K562 (cell line): Measurements from ENCODE around the gene COL7A1. TPM values are rescaled to one million over a fixed set of nuclear protein-coding genes. Genes with fewer than 3 reads are reported as not detected.

Experiments
- ATAC-seq: fragments of 200-7000 bp; cut with Tn5 transposase; 3 replicates; pipeline ENCODE4 v1.9.1; 2020; ENCODE audit warnings: moderate library complexity
- BruUV-seq: library from RNA; stranded (reverse); fragments of 400-500 nt; replicated peaks from 2 replicates; lab custom pipeline; 2021; lab: Mats Ljungman, UMichigan
- CTCF ChIA-PET: fragments of 300-600 bp; formaldehyde crosslinking; extraction: SDS; loops from one replicate; lab custom pipeline; 2021; ENCODE audit warnings: low intra/inter-chr PET ratio; lab: Yijun Ruan, JAX
- POLR2A ChIA-PET: fragments of 300-600, 350-650 bp; sonication (Branson Sonifier 250); formaldehyde crosslinking; extraction: SDS; loops from one replicate; lab custom pipeline; 2021; ENCODE audit warnings: antibody characterized with exemption, inconsistent platforms; lab: Yijun Ruan, JAX
- DNase-seq, 4 experiments: peaks; one replicate each; pipeline versions ENCODE4 v3.0.0 to v3.0.0-alpha.2; 2011 to 2018; ENCODE audit warnings: low spot score in 3 of 4, mixed read lengths in 3 of 4; ENCODE audit errors: extremely low read depth in 1 of 4
- FAIRE-seq: peaks from 2 replicates; lab custom pipeline; 2011; peaks lifted over from hg19 to GRCh38; lab: Jason Lieb, UNC
- H2AFZ ChIP-seq: 2 replicates; pipeline ENCODE4 v1.6.0; 2011; ENCODE audit warnings: low read depth, low read length, control low read depth, inconsistent platforms
- H3K27ac ChIP-seq: fragments of 200-600 bp; 3 replicates; pipeline ENCODE4 v1.8.0; 2011; ENCODE audit warnings: low read depth, mild to moderate bottlenecking, control low read depth, inconsistent platforms, low read length, moderate library complexity, mixed read lengths; ENCODE audit errors: extremely low read depth
- H3K27me3 ChIP-seq, 2 experiments: fragments of 300-600 bp in 1 of 2; 2 replicates in 1 of 2; 3 replicates in 1 of 2; pipeline versions ENCODE4 v1.6.0 to v1.8.0; 2011; ENCODE audit warnings: inconsistent platforms in 2 of 2, low read length in 2 of 2, mild to moderate bottlenecking in 1 of 2, mixed read lengths in 1 of 2, moderate library complexity in 1 of 2; ENCODE audit not compliant: control insufficient read depth in 2 of 2, insufficient read depth in 2 of 2
- H3K36me3 ChIP-seq: fragments of 300-600 bp; 3 replicates; pipeline ENCODE4 v1.8.0; 2011; ENCODE audit warnings: mild to moderate bottlenecking, low read length, inconsistent platforms; ENCODE audit not compliant: control insufficient read depth, insufficient read depth
- H3K4me1 ChIP-seq, 2 experiments: fragments of 200-600 bp in 1 of 2; replicated peaks in 1 of 2; 2 replicates in 1 of 2; 3 replicates in 1 of 2; pipeline versions ENCODE4 v1.5.1 to v1.8.0; 2011; ENCODE audit warnings: inconsistent platforms in 2 of 2, low read length in 2 of 2, mild to moderate bottlenecking in 1 of 2, mixed read lengths in 1 of 2, moderate library complexity in 1 of 2; ENCODE audit not compliant: control insufficient read depth in 2 of 2, insufficient read depth in 2 of 2
- H3K4me2 ChIP-seq: 2 replicates; pipeline ENCODE4 v1.6.1; 2011; ENCODE audit warnings: low read length, control low read depth, inconsistent platforms, mixed read lengths; ENCODE audit not compliant: insufficient read depth
- H3K4me3 ChIP-seq: fragments of 200-600 bp; sonication (generic), shearing (Covaris generic); 2 replicates; pipeline ENCODE4 v1.5.1; 2016; ENCODE audit warnings: control low read depth, inconsistent platforms
- H3K79me2 ChIP-seq: fragments of 200-600 bp; 3 replicates; pipeline ENCODE4 v1.8.0; 2011; ENCODE audit warnings: low read length, inconsistent platforms; ENCODE audit not compliant: control insufficient read depth, insufficient read depth
- H3K9ac ChIP-seq, 2 experiments: 2 replicates each; pipeline versions ENCODE4 v1.6.0 to v1.6.1; 2011; ENCODE audit warnings: low read depth in 2 of 2, low read length in 2 of 2, control low read depth in 1 of 2, inconsistent platforms in 1 of 2, mild to moderate bottlenecking in 1 of 2, mixed read lengths in 1 of 2; ENCODE audit not compliant: insufficient read depth in 1 of 2
- H3K9me1 ChIP-seq: one replicate; pipeline ENCODE4 v1.6.0; 2011; ENCODE audit warnings: inconsistent platforms, mild to moderate bottlenecking, low read length, moderate library complexity; ENCODE audit not compliant: control insufficient read depth, insufficient read depth
- H3K9me3 ChIP-seq: replicated peaks from 2 replicates; pipeline ENCODE4 v1.5.1; 2011; ENCODE audit warnings: low read depth, low read length, inconsistent platforms; ENCODE audit not compliant: control insufficient read depth, insufficient read depth
- H4K20me1 ChIP-seq: replicated peaks from 2 replicates; pipeline ENCODE4 v1.6.1; 2011; ENCODE audit warnings: low read length, inconsistent platforms, mixed read lengths; ENCODE audit not compliant: control insufficient read depth, insufficient read depth
- CTCF ChIP-seq, 3 experiments: IDR thresholded peaks in 2 of 3; conservative IDR thresholded peaks in 1 of 3; 2 replicates each; pipeline ENCODE4 v1.5.1; 2011 to 2012; ENCODE audit warnings: low read length in 3 of 3, mild to moderate bottlenecking in 3 of 3, control low read depth in 2 of 3, improper control_type of control experiment in 1 of 3, inconsistent platforms in 1 of 3, low read depth in 1 of 3, mixed read lengths in 1 of 3, moderate library complexity in 1 of 3; ENCODE audit not compliant: insufficient read depth in 2 of 3
- E2F8 ChIP-seq: fragments of 450-650 bp; IDR thresholded peaks from 2 replicates; pipeline ENCODE4 v1.7.1; 2018; ENCODE audit warnings: mild to moderate bottlenecking, low read depth; ENCODE audit not compliant: partially characterized antibody
- EGR1 ChIP-seq: fragments of 450-650 bp; conservative IDR thresholded peaks from 2 replicates; pipeline ENCODE4 v1.6.1; 2017; ENCODE audit warnings: mild to moderate bottlenecking
- MEF2D ChIP-seq: conservative IDR thresholded peaks from 2 replicates; pipeline ENCODE4 v1.6.1; 2016; ENCODE audit warnings: low read depth, missing genetic modification characterization, missing compliant biosample characterization
- NR4A1 ChIP-seq, 2 experiments: fragments of 250-450 bp in 1 of 2; fragments of 450-650 bp in 1 of 2; sonication (Bioruptor Pico) in 1 of 2; IDR thresholded peaks; 2 replicates each; pipeline versions ENCODE4 v1.4.0 to v1.6.1; 2016 to 2020; ENCODE audit warnings: mild to moderate bottlenecking in 2 of 2, missing compliant biosample characterization in 1 of 2, missing genetic modification characterization in 1 of 2, moderate library complexity in 1 of 2
- PBX2 ChIP-seq, 2 experiments: IDR thresholded peaks in 1 of 2; conservative IDR thresholded peaks in 1 of 2; 2 replicates each; pipeline ENCODE4 v1.6.1; 2016; ENCODE audit warnings: low read depth in 2 of 2, mild to moderate bottlenecking in 1 of 2, missing compliant biosample characterization in 1 of 2, missing genetic modification characterization in 1 of 2, moderate library complexity in 1 of 2
- TAF9B ChIP-seq: fragments of 450-650 bp; IDR thresholded peaks from 2 replicates; pipeline ENCODE4 v1.6.1; 2018; ENCODE audit warnings: mild to moderate bottlenecking; ENCODE audit not compliant: partially characterized antibody
- TBP ChIP-seq: optimal IDR thresholded peaks from 2 replicates; pipeline ENCODE3; 2011; ENCODE audit warnings: low read depth, low read length, improper control_type of control experiment
- WHSC1 ChIP-seq: IDR thresholded peaks from one replicate; pipeline ENCODE4 v1.6.1; 2012; ENCODE audit warnings: low read length, control low read depth, inconsistent platforms
- ZFP91 ChIP-seq: sonication (generic); formaldehyde crosslinking; IDR thresholded peaks from 2 replicates; pipeline ENCODE4 v1.8.0; 2022; ENCODE audit warnings: mild to moderate bottlenecking, missing genetic modification reagents
- ZNF146 ChIP-seq: IDR thresholded peaks from one replicate; pipeline ENCODE4 v1.6.1; 2018; ENCODE audit warnings: missing compliant biosample characterization; ENCODE audit not compliant: unreplicated experiment
- WGBS: fragments of 100-300 bp; shearing (Covaris generic); methylation state at CpG from one replicate; pipeline ENCODE4 v1.1.6; 2016; ENCODE audit warnings: low coverage, mixed read lengths; ENCODE audit not compliant: insufficient coverage; ENCODE audit errors: missing lambda C conversion rate; 5-methylcytosine and 5-hydroxymethylcytosine counted together
- in situ Hi-C: fragments of 300-500 bp; cut with MboI; formaldehyde crosslinking; loops from 4 replicates; pipeline ENCODE4 v1.15.0; 2018; ENCODE audit warnings: inconsistent platforms, mixed read lengths
- intact Hi-C: fragments of 100-400 bp; cut with micrococcal nuclease; formaldehyde crosslinking; loops from 2 replicates; pipeline ENCODE4 v1.14.2; 2022
- polyA plus RNA-seq, 8 experiments: library from polyadenylated mRNA; depleted of rRNA in 4 of 8; stranded (reverse) in 5 of 8; unstranded in 3 of 8; fragments of >200 nt; fragmentation: Nextera tagmentation in 2 of 8; fragmentation: Illumina TruSeq in 1 of 8; extraction: Ambion mirVana in 2 of 8; extraction: Trizol in 1 of 8; gene quantifications; 2 replicates each; pipeline versions ENCODE4 v1.2.1 to v1.2.3, GENCODE V29; 2011 to 2014; ENCODE audit warnings: inconsistent platforms in 1 of 8, missing spikeins in 1 of 8
- total RNA-seq, 7 experiments: library from RNA; depleted of rRNA in 6 of 7; stranded (reverse); fragments of >200 nt in 6 of 7; fragmentation: Illumina TruSeq in 2 of 7; extraction: Trizol in 2 of 7; gene quantifications; 2 replicates each; pipeline versions ENCODE4 v1.2.1 to v1.2.3, GENCODE V29; 2011 to 2021; ENCODE audit warnings: low replicate concordance in 1 of 7

COL7A1 gene
- total and polyA plus RNA-seq, 9 of the 15 experiments (the other 6 are each of a cell fraction or from before 2014, with no cell fraction given): 0.09 to 0.66 (median 0.35) TPM; not detected in 3

GRCh38 chr3:48562367-48563095 is 32.6 kb downstream of the COL7A1 start:
- Histone ChIP-seq H3K4me3 (no peak overlapping the region), H3K27ac (no peak overlapping the region), H3K4me2 (no peak overlapping the region), H4K20me1 (no peaks in the 10 kb centered on the region), H3K9me1 (no peaks in the 10 kb centered on the region), H3K79me2 (no peaks in the 10 kb centered on the region), H3K36me3 (no peaks in the 10 kb centered on the region), H3K4me1 (peaks cover 32 to 70% of the 10 kb centered on the region in 2 experiments), H2AFZ (no peak overlapping the region), H3K9me3 (no peaks in the 10 kb centered on the region), H3K27me3 (no peaks in the 10 kb centered on the region), H3K9ac (peak overlapping the region in 1 of 2 experiments; percentile 61; a peak in 1 of 4 replicates)
- intact Hi-C loops: no loop called here
- no peak for FAIRE-seq
- 71% methylated on average over 15 of the region's 20 CpGs for WGBS
- DNase-seq: no peak
- CTCF ChIA-PET: no interaction called here
- no TSS peak for BruUV-seq
- ATAC-seq: no peak
- in situ Hi-C loops: no loop called here
- POLR2A ChIA-PET: no interaction called here
- TF ChIP-seq NR4A1 (CRISPR knock-in tag; IDR thresholded peaks at IDR 0.05) (no peak), NR4A1 (tag; IDR thresholded peaks at IDR 0.05) (no peak), CTCF (IDR thresholded peaks at IDR 0.05 in 2 of 3, conservative IDR thresholded peaks at IDR 0.05 in 1 of 3; ENCODE audit: insufficient read depth in 2 of 3, low read depth in 1 of 3, low read length in 3 of 3) (no peak), TAF9B (no peak), EGR1 (no peak), ZNF146 (CRISPR knock-in tag) (no peak), TBP (no peak), MEF2D (no peak), PBX2 (CRISPR knock-in tag; IDR thresholded peaks at IDR 0.05; ENCODE audit: low read depth) (no peak), PBX2 (tag; conservative IDR thresholded peaks at IDR 0.05; ENCODE audit: low read depth) (no peak), ZFP91 (CRISPR knock-in tag) (no peak), WHSC1 (no peak), E2F8 (no peak)
